Inferior parietal cortex (tissue), 1 donor: ENCODE measurements around the gene DSG2.

ENCODE experiments used
- DNase-seq: peaks from one replicate; pipeline ENCODE4 v3.0.0-alpha.2; 2016; ENCODE audit errors: extremely low spot score

The DSG2 gene

GRCh38 chr18:31590570-31590969 is 92.6 kb downstream of the DSG2 start:
- DNase-seq: no peak

GRCh38 chr18:31591113-31591512 is 93.1 kb downstream of the DSG2 start:
- no peak for DNase-seq

- DNase-seq: no peak
Measured at GRCh38 chr18:31591628-31592027, 93.7 kb downstream of the DSG2 start, which contains the start of gene TTR. TSS of gene TTR (plus strand) at chr18:31591877. CDS start at chr18:31591903, 26 bp downstream.

- DNase-seq: no peak
Measured at GRCh38 chr18:31592506-31593157, 94.7 kb downstream of the DSG2 start.

GRCh38 chr18:31595121-31595771 is 97.3 kb downstream of the DSG2 start:
- DNase-seq: no peak

- DNase-seq: no peak
Measured at GRCh38 chr18:31596081-31596872, 98.3 kb downstream of the DSG2 start.

- DNase-seq: no peak
Measured at GRCh38 chr18:31598021-31598805, 100.2 kb downstream of the DSG2 start.
